Breast epithelium (tissue), 3 donors: Measurements from ENCODE around the gene KIAA2012.

Experiments
- CTCF ChIP-seq, 3 donors: fragments of 450-650 bp; IDR thresholded peaks; one replicate each; pipeline ENCODE4 v1.5.1; 2016 to 2017; ENCODE audit warnings: antibody characterized with exemption in 3 of 3, mild to moderate bottlenecking in 3 of 3, moderate library complexity in 3 of 3
- POLR2AphosphoS5 ChIP-seq, 3 donors: sonication (generic); formaldehyde crosslinking; IDR thresholded peaks; one replicate each; pipeline ENCODE4 v1.6.1; 2017; ENCODE audit warnings: antibody characterized with exemption in 3 of 3

DNA sequence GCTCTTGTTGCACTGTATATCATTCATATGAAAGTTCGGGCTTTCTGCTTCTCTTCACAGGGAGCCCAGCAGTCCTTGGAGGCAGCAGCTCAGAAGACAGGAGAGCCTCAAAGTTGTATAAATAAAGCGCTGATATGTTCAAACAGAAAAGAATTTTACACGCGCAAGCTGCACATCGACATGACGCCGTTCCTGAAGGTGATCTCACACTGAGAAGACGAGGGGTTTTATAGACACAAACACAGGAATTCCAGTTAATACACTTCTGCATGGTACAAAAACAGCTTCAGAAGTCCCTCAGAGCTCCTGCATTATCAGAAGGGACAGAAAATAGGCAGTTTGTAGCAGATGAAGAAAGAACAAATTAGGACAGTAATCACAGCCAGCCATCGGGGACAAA is 81.6 kb downstream of the KIAA2012 start:
- no peak for TF ChIP-seq POLR2AphosphoS5 (IDR thresholded peaks at IDR 0.05)
- TF ChIP-seq CTCF (IDR thresholded peaks at IDR 0.05) = no peak
